Hepatocyte (in vitro differentiated cells): ENCODE measurements around the gene LCAT. TPM values are rescaled to one million over a fixed set of nuclear protein-coding genes. Genes with fewer than 3 reads are reported as not detected.

Experiments used
- DNase-seq: peaks from one replicate; pipeline ENCODE4 v3.0.0-alpha.2; 2016; ENCODE audit warnings: low spot score
- H2AFZ ChIP-seq: fragments of 200-600 bp; sonication (generic); 2 replicates; pipeline ENCODE4 v1.6.0; 2016; ENCODE audit warnings: antibody characterized with exemption, mild to moderate bottlenecking
- H3K27ac ChIP-seq: fragments of 200-600 bp; sonication (generic); 2 replicates; pipeline ENCODE4 v1.5.1; 2016; ENCODE audit warnings: mild to moderate bottlenecking
- H3K27me3 ChIP-seq: fragments of 200-600 bp; sonication (generic); 2 replicates; pipeline ENCODE4 v1.6.1; 2016
- H3K36me3 ChIP-seq: fragments of 200-600 bp; sonication (generic); replicated peaks from 2 replicates; pipeline ENCODE4 v1.5.1; 2016; ENCODE audit warnings: low read depth; ENCODE audit not compliant: insufficient read depth
- H3K4me1 ChIP-seq: fragments of 200-600 bp; sonication (generic); 2 replicates; pipeline ENCODE4 v1.5.1; 2016; ENCODE audit warnings: mild to moderate bottlenecking, moderate library complexity; ENCODE audit not compliant: insufficient read depth
- H3K4me2 ChIP-seq: fragments of 200-600 bp; sonication (generic); 2 replicates; pipeline ENCODE4 v1.6.0; 2016
- H3K4me3 ChIP-seq: fragments of 200-600 bp; sonication (generic); 2 replicates; pipeline ENCODE4 v1.5.1; 2016; ENCODE audit warnings: mild to moderate bottlenecking
- H3K79me2 ChIP-seq: fragments of 200-600 bp; sonication (generic); 2 replicates; pipeline ENCODE4 v1.6.0; 2017; ENCODE audit warnings: mild to moderate bottlenecking
- H3K9me2 ChIP-seq: fragments of 200-600 bp; sonication (generic); replicated peaks from 2 replicates; pipeline ENCODE4 v1.6.0; 2017; ENCODE audit warnings: mild to moderate bottlenecking; ENCODE audit not compliant: insufficient read depth
- H3K9me3 ChIP-seq: fragments of 200-600 bp; sonication (generic); 2 replicates; pipeline ENCODE4 v1.5.1; 2016; ENCODE audit warnings: low read depth, mild to moderate bottlenecking
- H4K20me1 ChIP-seq: fragments of 200-600 bp; sonication (generic); 2 replicates; pipeline ENCODE4 v1.6.0; 2016; ENCODE audit warnings: mild to moderate bottlenecking; ENCODE audit not compliant: insufficient read depth, poor library complexity, severe bottlenecking
- EZH2 ChIP-seq: fragments of 200-600 bp; sonication (generic); IDR thresholded peaks from 2 replicates; pipeline ENCODE4 v1.6.1; 2016; ENCODE audit warnings: antibody characterized with exemption, mild to moderate bottlenecking, borderline replicate concordance
- EZH2phosphoT487 ChIP-seq: fragments of 200-600 bp; sonication (generic); IDR thresholded peaks from one replicate; pipeline ENCODE4 v1.6.1; 2018; ENCODE audit warnings: antibody characterized with exemption, mild to moderate bottlenecking, low read depth, moderate library complexity; ENCODE audit not compliant: unreplicated experiment, severe bottlenecking
- WGBS: methylation state at CpG from one replicate; pipeline ENCODE4 v1.1.6; 2016; ENCODE audit warnings: low lambda C conversion rate; ENCODE audit errors: missing lambda C conversion rate; 5-methylcytosine and 5-hydroxymethylcytosine counted together
- polyA plus RNA-seq: library from polyadenylated mRNA; unstranded; fragments of >200 nt; fragmentation: Nextera tagmentation; extraction: Ambion mirVana; gene quantifications from 2 replicates; pipeline ENCODE4 v1.2.1, GENCODE V29; 2016
- total RNA-seq: library from RNA; depleted of rRNA; stranded (reverse); fragments of >200 nt; gene quantifications from 2 replicates; pipeline ENCODE4 v1.2.3, GENCODE V29; 2014
- TF ChIP-seq, protein P1 (sequence below): fragments of 200-600 bp; sonication (generic); IDR thresholded peaks from 2 replicates; pipeline ENCODE4 v1.5.1; 2016; ENCODE audit warnings: antibody characterized with exemption, mild to moderate bottlenecking; ENCODE audit not compliant: poor library complexity

LCAT gene
- total and polyA plus RNA-seq, 2 experiments from 2014 or later: 15.6 to 44.6 TPM

DNA sequence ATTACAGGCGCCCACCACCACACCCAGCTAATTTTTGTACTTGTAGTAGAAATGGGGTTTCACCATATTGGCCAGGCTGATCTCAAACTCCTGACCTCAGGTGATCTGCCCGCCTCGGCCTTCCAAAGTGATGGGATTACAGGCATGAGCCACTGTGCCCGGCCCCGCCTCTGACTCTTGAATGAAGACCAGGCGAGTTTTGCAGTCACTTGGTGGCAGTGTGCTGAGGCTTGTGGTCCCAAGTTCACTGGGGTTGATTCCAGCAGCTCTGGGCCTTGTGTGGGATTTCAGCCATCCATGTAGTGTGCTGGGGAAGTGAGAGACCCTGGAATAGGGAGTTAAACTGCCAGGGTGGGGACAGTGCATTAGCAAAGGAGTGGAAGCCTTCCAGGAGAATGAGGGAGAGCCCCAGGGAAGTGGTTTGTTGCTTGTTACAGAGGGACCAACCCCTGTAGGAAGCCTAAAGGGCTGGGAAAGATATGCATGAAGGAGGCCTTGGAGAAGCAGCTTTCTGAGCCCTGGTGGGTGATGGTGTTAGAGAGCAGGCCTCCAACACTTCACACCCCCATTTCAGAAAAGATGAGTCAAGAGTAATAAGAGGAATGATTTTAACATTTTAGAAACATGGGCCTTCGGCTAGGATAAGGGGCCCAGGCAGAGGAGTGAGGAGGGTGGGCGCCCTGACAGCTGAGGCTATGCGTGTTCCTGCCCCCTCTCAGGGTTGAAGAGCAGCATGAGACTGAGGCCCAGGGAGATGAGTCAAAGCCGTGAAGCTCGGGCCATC, 36.3 kb downstream of the LCAT start:
- H3K9me3 ChIP-seq: no peaks in the 10 kb centered on the region
- peaks cover 55% of the 10 kb centered on the region for H3K79me2 ChIP-seq
- WGBS: 89% methylated on average over 11 of the region's 11 CpGs
- no peak for DNase-seq
- H3K27me3 ChIP-seq: no peaks in the 10 kb centered on the region
- no peak overlapping the region for H3K27ac ChIP-seq
- no peak overlapping the region for H2AFZ ChIP-seq
- no peak overlapping the region for H3K4me2 ChIP-seq
- no peaks in the 10 kb centered on the region for H3K4me1 ChIP-seq
- TF ChIP-seq, protein P1, sequence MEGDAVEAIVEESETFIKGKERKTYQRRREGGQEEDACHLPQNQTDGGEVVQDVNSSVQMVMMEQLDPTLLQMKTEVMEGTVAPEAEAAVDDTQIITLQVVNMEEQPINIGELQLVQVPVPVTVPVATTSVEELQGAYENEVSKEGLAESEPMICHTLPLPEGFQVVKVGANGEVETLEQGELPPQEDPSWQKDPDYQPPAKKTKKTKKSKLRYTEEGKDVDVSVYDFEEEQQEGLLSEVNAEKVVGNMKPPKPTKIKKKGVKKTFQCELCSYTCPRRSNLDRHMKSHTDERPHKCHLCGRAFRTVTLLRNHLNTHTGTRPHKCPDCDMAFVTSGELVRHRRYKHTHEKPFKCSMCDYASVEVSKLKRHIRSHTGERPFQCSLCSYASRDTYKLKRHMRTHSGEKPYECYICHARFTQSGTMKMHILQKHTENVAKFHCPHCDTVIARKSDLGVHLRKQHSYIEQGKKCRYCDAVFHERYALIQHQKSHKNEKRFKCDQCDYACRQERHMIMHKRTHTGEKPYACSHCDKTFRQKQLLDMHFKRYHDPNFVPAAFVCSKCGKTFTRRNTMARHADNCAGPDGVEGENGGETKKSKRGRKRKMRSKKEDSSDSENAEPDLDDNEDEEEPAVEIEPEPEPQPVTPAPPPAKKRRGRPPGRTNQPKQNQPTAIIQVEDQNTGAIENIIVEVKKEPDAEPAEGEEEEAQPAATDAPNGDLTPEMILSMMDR: no peak
- TF ChIP-seq EZH2: no peak
- peaks cover 3% of the 10 kb centered on the region for H4K20me1 ChIP-seq
- H3K36me3 ChIP-seq: no peaks in the 10 kb centered on the region
- H3K9me2 ChIP-seq: no peaks in the 10 kb centered on the region
- no peak overlapping the region for H3K4me3 ChIP-seq

DNA sequence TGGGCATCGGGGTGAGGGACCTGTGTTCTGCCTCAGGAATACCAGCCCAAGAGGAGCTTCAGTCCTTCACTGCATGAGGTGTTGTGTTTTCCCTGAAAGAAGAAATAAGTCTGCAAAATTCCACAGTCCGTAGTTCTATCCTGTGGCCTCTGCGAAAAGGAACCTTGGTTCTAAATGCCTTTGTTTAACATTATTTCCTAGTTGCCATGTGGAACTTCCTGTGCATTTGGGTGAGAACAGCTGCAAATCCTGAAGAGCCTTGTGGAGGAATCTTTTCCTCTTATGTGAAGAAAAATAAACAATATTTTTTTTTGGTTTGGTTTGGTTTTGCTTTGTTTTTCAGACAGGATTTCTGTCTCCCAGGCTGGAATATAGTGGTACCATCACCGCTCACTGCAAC, 41.1 kb downstream of the LCAT start:
- no peak overlapping the region for H2AFZ ChIP-seq
- no peak overlapping the region for H3K27ac ChIP-seq
- H3K36me3 ChIP-seq: no peaks in the 10 kb centered on the region
- no peaks in the 10 kb centered on the region for H3K27me3 ChIP-seq
- H3K4me2 ChIP-seq: no peak overlapping the region
- DNase-seq: no peak
- no peaks in the 10 kb centered on the region for H3K9me3 ChIP-seq
- H3K79me2 ChIP-seq: peaks cover 84% of the 10 kb centered on the region
- H4K20me1 ChIP-seq: peaks cover 38% of the 10 kb centered on the region
- H3K4me3 ChIP-seq: no peak overlapping the region
- no peaks in the 10 kb centered on the region for H3K4me1 ChIP-seq
- H3K9me2 ChIP-seq: no peaks in the 10 kb centered on the region
- 96% methylated on average over 4 of the region's 4 CpGs for WGBS
- TF ChIP-seq, protein P1: no peak
- no peak for TF ChIP-seq EZH2
- no peak for TF ChIP-seq EZH2phosphoT487

DNA sequence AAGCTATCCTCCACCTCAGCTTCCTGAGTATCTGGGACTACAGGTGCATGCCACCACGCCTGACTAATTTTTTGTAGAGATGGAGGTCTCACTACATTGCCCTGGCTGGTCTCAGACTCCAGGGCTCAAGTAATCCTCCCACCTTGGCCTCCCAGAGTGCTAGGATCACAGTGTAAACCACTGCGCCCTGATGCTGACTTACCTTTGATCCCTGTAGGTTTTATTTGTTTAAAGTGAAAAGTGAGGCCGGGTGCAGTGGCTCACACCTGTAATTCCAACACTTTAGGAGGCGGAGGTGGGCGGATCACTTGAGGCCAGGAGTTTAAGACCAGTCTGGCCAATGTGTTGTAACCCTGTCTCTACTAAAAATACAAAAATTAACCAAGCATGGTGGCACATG, 42.2 kb downstream of the LCAT start:
- H3K4me2 ChIP-seq: no peak overlapping the region
- H3K4me1 ChIP-seq: no peaks in the 10 kb centered on the region
- no peak overlapping the region for H3K4me3 ChIP-seq
- peaks cover 95% of the 10 kb centered on the region for H3K79me2 ChIP-seq
- DNase-seq: no peak
- H4K20me1 ChIP-seq: peaks cover 46% of the 10 kb centered on the region
- H3K27me3 ChIP-seq: no peaks in the 10 kb centered on the region
- H2AFZ ChIP-seq: no peak overlapping the region
- H3K27ac ChIP-seq: no peak overlapping the region
- 75% methylated on average over 5 of the region's 5 CpGs for WGBS
- H3K9me3 ChIP-seq: no peaks in the 10 kb centered on the region
- no peaks in the 10 kb centered on the region for H3K9me2 ChIP-seq
- TF ChIP-seq EZH2phosphoT487 (no peak), EZH2 (no peak)
- TF ChIP-seq, protein P1: no peak
- no peaks in the 10 kb centered on the region for H3K36me3 ChIP-seq
